NCI-H1417 treated with DMSO at 0.1 percent for 48 hours (cell line): Measurements from ENCODE around the gene APBA1.

ENCODE experiments used
- DNase-seq: peaks from one replicate; lab custom pipeline; 2025; lab: John Stamatoyannopoulos, UW

APBA1 gene

DNA sequence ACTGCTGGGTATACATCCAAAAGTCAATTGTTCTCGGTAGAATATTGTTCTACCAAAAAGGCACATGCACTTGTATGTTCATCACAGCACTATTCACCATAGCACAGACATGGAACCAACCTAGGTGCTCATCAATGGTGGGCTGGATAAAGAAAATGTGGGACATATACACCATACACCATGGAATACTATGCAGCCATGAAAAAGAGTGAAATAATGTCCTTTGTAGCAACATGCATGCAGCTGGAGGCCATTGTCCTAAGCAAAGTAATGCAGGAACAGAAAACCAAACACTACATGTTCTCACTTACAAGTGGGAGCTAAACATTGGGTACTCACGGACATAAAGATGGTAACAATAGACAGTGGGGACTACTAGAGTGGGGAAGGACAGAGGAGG is 145.5 kb downstream of the APBA1 start:
- DNase-seq, result no peak

DNA sequence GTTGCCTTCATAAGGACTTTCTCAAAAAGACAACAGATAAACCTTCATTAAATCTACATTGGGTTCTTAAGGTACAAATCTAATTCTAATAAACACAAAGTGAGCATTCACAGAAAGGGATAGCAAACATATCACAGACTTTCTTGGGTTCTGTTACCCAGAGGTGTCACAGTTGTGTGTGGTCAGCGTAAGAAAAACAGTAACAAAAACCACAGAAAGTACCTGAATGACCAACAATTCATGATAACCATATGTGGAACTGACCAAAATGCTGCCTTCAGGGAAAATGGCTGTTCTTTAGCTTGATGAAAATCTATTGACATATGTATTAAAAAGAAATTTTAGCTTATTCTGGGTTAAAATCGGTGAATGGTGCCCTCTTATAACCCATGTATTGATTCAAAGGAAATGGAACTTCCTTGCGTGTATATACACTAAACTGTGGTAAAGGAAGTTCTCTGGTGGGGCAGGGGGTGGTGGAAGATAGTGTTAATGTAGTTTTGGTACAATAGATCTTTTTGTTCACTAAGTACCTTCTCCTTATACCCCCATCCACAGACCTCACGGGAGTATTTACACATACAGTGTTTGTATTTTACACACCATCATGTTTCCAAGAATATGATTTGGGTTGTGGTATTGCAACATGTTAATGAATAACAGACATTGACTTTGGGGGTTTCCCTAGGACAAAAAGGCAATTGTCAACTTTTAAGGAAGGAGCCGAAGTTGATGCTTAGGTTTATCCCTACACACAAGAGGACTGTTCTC is 152.5 kb downstream of the APBA1 start:
- no peak for DNase-seq

DNA sequence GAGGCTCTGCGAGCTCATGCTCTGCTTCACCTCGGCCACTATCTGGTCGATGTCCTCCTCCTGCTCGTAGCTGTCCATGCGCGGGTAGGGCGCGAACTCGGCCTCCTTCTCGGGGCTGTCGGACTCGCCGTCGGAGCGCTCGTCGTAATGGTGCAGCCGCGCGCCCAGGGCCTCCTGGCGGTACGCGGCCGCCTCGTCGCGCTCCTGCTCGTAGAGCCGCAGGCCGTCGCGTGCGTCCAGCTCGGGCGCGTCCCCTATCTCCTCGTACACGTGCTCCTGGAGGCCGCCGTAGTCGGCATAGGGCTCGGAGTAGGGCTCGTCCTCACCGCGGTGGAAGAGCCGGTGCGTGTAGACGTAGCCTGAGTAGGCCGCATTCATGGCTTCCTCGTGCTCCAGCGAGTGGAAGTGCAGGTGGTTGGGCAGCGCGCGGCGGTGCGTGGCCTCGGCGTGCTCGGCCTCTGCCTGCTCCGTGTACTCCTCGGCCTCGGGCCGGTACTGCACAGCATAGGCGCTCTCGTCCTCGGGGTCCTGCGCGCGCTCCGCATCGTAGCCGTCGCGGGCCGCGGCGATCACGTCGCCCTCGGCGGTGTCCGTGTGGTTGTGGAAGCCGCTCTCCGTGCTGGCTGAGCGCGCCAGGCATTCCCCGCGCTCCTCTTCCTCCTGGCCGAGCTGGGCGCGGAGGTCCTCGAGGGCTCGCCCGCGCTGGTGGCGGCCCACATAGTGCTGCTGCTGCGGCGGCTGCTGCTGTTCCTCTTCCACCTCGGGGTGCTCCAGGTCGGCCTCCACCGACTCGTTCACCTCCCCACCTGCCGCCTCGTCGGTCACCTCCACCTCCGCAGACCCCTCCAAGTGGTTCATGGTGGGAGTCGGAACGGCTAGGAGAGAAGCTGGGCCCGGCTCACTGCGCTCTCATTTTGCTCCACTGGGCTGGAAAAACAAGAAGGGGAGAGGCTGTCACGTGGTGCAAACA is 155.5 kb downstream of the APBA1 start:
- no peak for DNase-seq

DNA sequence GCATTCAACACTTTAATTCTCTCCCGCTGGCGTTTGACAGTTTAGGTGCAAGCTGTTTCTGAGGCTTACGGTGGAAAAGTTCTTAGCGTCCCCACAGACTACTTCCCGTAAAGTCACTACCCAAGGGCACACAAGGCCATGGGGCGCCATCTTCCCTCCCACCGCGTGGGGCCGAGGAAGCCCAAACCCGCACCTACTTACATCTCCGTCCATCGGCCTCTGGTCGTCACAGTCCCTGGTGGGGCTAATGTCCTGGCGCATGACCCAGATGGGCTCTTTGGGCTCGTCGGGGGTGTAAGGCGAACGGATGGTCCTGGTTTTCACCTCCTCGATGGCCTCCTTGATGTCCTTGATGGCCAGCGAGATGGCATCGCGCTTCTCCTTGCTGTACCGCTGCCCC is 156.4 kb downstream of the APBA1 start:
- DNase-seq, result no peak

DNA sequence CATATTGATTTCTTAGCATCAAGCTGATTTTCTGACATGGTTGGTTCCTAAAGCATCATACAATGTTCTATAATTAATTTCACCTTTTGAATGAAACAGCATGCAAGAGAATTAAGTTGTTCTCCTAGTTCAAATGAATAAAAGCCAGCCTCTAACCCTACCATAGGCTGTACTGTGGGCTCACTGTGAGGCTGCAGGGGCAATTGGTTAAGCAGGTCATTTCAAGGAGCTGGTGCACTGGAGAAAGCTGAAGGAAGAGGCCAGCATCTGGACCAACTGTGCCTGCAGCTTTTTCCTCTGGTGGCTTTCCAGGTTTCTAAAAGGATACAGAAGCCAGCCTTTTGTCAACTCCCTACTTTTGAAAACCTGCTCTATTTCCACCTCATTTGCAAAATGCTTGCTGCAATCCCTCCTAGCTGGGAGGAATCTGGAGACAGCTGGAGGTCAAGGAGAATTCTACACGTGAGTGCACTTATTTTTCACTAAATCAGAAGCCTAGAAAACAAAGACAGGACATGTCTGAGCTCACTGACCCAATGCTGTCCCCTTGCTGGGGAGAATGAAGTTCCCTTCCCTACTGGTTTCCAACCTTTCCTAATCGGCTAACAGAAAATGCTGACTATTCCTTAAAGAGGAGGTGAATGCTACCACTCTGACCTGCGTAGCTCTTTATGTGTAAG is 158.9 kb downstream of the APBA1 start:
- DNase-seq, result no peak

DNA sequence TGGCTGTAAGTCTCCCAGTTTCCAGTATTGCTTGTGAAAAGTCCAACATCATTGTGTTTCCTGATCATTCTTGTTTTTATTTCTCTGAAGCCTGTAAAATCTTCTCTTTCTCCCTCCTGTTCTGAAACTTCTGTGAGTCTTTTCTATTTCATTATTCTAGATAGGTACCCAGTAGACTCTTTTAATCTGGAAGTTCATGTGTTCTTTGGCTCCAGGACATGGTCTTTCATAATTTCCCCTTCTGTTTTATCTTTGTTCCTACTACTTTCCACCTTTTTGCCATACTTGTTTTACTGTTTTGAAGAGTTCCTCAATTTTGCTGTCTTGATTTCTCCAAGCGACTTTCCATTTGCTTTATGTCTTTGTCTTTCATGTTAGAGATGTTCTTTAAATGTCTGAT is 168.1 kb downstream of the APBA1 start:
- no peak for DNase-seq

DNA sequence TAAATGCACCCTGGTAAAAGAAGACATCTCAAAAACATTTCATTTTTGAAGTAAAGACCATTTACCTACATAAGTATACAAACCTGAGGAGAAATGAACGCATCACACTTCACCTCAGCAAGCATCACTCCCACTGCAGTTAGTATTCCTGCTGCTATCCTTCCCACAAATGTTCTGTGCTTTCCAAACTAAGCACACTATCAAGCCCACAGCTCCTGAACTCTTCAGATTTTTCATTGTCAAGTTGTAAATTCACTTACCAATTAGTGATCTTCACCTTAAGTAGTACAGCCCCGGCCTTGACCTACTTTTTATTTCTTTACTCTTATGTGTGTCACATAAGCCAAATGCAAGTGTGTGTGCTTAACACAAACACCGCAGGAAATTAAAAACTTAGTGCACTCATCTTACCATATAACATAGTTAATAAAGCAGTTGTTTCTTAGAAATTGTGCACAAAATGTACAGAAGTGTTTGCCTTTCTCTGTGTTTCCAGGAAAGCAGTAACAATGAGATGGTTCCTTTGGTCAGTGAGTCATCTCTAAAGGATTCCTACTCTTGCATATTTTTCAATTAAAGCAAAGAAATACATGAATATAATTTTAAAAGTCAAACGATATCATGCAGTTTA is 169.4 kb downstream of the APBA1 start:
- no peak for DNase-seq

DNA sequence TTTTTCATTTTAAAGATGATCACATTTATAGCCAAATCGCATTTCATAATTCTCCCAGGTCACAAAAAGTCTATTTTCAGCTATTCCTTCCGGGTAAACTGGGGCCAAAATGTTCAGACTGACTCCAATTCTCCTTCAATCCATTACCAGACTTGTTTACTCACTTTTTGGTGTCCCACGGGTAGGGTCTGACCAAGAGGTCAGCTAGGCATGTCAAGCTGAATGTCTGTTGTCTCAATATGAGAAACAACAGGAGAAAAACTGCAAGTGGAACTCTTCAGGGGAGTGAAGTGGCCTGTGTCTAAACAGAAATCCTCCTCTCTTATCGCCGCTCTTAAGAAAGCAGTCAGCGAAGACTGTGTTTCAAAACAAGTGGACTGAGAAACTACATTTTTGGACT is 171.3 kb downstream of the APBA1 start:
- DNase-seq, result no peak

DNA sequence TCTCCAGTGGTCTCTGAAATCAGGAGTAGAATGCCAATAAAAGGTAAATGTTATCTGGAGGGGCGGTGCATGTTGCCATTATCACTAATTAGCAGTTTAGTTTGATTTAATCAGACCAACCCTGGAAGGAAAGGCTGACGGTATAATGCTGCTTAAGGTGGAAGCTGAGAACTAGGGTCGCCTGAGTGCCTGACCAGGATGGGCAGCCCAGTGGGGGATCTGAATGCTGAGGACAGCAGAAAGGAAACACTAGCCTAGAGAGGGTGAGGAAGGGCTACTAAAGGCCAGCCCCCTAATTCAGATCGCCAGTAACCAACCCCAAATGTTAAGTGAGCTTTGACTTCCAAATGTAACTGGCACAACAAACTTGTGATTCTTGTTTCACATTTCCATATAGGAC is 172.2 kb downstream of the APBA1 start:
- no peak for DNase-seq

DNA sequence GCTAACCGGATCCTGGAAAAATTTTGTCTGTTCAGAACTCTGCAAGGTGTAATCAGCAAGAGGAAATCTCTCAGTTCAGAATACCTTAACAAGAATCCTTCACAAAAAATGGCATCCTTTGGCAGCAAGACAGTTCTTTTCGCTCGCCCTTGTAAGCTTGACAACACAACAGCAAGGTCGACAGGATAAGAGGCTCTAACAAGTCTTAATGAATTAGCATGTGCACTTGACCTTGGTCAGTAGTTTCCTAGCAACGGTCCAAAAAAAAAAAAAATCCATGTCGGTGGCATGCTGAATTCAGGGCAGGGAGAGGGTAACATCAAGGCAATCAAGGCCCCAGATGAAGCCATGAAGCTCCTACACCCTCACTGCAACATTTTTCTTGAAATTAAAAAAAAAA is 172.8 kb downstream of the APBA1 start:
- no peak for DNase-seq

DNA sequence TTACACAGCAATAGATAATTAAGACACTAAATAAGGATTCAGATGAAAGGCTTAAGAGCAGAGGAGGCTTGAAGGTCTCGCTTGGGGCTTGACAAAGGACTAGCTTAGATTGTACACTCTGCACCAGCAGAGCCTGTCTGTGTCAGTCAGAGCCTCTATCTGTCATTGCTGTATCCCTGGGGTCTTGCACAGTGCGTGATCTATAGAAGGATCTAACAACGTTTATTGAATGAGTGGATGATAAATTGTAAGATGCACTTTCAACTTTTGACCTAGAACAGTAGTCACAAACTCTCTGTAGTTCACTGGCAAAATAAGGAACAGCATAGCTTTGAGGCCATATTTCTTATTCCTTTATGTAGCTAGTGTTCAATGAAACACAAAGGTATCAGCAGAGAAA is 173.7 kb downstream of the APBA1 start:
- DNase-seq, result no peak

DNA sequence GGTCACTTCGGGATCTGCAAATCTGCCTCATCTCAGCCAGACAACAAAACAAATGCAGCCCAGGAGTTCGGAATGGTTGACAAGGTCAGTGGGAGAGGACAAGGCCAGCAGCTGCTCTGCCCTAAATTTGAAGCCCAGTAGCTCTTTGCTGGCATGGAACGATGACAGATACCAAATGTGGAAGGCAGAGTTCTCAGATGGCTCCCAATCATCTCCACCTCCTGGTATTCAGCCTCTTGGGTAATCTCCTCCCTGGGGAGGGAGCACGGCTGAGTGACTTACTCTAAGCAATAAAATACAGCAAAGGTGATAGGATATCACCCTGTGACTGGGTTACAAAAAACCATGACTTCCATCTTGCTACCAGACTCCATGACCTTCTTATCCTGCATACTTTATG is 174.4 kb downstream of the APBA1 start:
- no peak for DNase-seq

DNA sequence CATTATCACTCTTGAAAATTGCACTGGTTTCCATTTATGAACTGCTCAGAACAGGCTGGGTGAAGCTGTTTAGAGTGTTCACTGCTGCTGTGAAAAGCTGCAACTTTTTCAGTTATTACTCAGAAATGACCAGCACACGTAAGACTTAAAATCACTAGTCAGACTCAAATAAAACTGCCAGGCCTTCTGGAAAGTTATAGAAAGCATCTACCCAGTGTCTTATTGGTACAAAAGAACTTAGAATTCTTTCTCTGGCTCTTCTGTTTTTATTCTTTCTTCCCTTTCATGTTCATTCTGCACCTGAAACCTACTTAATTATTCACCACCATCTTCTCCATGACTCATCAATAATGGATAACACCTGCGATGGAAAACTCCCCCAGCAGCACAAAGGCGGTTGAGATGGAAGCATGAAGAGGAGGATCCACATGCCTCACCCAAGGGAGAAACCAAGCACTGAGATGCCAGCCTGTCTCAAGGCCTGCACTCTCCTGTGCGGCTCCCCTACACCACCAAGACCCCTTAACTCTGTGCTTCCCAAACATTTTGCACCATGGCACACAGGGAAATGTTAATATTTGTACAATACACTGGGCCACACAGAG is 175.2 kb downstream of the APBA1 start:
- DNase-seq, result no peak

DNA sequence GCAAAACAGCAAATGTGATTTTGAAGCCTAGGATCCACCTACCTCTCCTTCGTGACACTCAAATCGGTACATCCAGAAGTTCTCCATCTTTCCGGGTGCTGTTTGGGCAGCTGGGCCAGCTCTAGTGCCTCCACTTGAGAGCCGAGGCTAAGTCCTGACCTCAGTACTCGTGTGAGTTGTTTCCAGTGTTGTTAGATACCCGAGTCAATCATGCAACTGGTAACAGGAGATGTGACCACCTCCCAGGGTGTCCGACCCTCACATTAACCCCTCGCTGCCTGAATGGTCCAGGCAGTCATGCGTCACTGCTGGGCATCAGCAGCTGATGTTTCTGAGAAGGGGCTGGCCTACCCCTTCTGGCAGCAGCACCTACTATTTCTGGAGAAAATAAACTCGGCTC is 176.9 kb downstream of the APBA1 start:
- no peak for DNase-seq

DNA sequence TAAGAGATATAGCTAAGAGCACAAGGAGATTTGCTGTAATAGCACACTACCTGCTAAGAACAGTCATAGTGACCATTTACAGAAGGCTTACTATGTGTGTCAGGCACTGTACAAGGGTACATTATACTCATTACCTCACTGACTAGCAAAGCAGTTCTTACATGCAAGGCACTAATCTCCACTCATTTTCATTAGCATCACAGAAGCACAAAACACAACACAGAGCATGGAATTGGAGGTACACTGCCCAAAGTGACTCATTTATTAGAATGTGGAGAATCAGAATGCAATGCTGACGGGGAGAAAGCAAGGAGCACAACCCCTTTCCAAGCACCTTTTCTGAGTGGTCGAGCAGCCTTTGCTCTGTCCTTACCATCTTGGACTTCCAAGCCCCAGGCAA is 177.4 kb downstream of the APBA1 start:
- no peak for DNase-seq

DNA sequence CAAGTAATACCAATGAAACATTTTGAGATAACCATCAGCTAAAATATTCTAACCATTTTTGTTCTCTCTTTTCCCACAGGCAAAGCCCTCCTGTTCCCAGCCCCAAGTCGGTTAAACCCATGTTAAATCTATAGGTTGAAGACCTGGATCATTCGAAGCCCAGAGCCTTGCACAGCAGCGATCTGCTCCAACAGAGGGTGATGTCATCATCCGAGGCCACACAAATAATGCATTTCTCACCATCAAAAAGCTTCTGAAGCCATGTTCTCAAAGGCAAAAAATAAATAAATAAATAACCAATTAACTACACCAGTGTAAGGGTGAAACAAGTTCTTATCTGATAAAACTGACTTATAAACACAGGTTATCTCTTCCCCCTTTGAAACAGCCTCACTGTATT is 178.0 kb downstream of the APBA1 start:
- no peak for DNase-seq

DNA sequence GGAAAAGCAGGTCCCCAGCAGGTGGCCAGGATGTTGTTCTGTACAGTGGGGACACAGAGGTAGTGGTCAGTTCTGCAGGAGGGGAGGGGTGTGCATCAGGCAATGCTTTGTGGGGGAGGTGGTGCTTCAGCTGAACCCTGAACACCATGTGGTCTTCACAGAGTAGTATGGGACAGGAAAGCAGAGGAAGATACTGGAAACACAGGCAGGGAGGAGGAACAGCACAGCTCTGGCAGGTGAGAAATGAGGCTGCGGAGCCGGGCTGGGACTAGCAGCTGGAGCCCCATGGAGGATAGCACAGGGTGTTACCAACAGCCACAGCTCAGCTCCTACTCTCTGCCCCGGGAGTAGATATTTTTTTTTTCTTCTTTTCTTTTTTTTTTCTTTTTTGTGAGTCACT is 185.7 kb downstream of the APBA1 start:
- no peak for DNase-seq

DNA sequence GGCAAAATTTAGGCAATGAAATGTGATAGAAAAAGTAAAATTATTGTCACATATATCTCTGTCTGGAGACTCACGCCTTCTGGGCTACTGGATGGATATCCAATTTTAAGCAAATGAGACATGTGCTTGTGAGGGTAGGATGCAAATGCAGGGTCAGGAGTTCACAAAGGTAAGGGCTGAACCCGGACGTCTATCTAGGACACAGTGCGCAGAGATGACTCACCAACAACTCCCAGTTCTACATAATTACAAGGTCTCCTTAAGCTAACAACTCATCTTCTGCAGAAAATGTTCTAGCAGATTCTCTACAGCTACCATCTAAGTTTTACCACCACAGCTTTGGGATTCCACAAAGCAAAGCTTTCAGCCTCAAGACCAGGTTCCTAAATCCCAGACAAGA is 186.7 kb downstream of the APBA1 start:
- no peak for DNase-seq

DNA sequence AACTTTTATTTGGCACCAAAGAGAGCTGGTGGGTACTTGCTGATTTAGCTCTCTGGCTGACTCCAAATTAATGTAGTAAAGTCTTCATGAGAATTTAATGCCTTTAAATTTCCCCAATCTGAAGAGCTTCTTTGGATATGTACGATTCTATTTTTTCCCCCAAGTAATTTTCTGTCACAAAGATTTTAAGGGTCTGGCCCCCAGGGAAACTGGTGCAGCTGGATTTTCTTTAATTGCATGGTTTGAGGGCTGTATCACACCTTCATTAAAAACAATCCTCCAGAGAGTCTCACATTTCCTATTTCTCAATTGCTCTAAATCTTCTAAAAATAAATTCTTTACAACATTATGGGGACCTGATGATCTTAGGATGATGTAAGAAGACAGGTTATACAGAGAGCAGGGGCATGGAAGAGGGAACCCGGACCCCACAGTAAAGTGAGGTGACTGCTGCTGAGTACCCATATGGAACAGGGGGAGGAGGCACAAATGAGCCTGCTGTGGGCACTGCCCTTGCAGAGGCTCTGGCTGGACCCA is 188.2 kb downstream of the APBA1 start:
- no peak for DNase-seq

DNA sequence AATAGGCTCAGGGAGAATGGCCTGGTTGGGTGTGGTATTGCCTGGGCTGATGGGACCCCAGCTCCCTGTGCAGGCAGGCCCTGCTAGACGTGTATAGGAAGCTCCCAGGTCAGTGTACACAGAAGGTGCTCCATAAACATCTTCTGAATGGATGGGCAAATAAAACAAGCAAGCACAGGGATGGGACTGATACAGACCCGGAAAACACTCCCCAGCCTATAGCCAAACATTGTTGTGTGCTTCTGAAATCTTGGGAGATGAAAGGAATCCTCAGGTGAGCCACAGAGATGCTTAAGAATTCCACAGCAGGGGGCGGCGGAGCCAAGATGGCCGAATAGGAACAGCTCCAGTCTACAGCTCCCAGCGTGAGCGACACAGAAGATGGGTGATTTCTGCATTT is 195.4 kb downstream of the APBA1 start:
- no peak for DNase-seq

DNA sequence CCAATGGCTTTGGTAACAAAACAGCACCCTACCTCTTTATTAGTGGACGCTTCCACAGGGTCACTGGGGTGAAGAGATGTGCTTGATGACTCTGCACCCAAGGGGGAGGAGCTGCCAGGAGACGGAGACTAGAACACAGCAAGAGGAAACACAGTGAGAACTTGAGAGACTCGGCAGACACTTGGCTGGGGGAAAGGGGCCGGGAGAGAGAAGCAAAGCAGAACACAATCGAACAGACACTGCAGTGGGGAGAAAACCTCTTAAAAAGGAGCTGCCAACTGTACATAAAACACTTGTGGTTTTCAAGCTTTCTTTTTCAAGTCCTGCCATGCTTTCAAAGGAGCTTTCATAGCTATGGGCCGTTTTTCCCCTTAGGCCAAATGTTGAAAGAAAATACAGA is 196.2 kb downstream of the APBA1 start:
- DNase-seq, result no peak

DNA sequence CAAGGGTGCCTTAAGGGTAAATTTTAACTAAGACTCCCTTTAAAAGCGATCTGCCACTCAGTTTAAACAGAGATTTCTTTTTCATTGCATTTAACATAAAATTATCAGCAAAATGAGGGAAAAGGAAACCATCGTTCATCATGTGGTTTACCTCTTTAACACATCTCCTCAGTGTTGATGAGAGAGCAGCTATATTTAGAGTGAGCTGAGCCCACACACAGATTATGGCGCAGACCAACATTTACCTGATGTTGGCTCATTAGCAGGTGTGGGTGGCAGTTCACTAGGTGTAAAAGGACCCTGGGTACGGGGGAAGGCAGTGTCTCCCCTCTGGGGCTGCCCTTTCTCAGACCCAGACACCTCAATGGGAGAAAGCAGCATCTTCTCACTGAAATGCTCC is 197.3 kb downstream of the APBA1 start:
- DNase-seq, result no peak
